ENCODE data around the gene AMZ2.

DNA sequence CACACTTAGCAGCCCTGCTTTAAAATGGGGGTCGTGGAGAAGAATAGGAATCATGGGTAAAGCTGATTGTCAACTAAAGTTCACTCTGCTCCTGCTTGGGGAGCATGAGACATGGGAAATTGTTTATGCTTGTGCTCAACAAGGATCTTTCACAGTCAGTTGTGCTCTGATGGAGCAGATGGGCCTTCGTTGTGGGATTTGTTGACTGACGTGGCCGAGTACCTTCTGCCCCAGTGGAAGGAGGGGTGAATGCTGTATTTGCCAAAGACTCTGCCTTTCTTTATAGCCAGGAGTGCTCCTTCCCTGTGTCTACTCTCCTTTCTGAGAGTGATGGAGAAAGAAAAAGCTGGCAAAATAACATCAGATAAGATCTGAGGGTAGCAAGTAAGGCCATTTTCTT, 54.8 kb downstream of the AMZ2 start:
- TF ChIP-seq POLR2A (IDR thresholded peaks at IDR 0.05) (no peak), CTCF (IDR thresholded peaks at IDR 0.05) (no peak), EP300 (IDR thresholded peaks at IDR 0.05) (no peak), POLR2AphosphoS5 (IDR thresholded peaks at IDR 0.05) (no peak)
